Nephron (organoid): Measurements from ENCODE around the gene TM7SF3.
A peak's percentile ranks its signal among the peaks of the same experiment; 100 is the strongest.

Source experiments
- H3K27ac Mint-ChIP-seq, 3 experiments: 2 replicates each; pipeline ENCODE4 v1.8.0; 2020; ENCODE audit warnings: mixed read lengths in 3 of 3, mild to moderate bottlenecking in 2 of 3, moderate library complexity in 1 of 3
- H3K27me3 Mint-ChIP-seq: 2 replicates; pipeline ENCODE4 v1.8.0; 2021; ENCODE audit warnings: low read depth, mild to moderate bottlenecking, moderate library complexity, mixed read lengths
- H3K36me3 Mint-ChIP-seq: 2 replicates; pipeline ENCODE4 v1.8.0; 2020; ENCODE audit warnings: low read depth, mixed read lengths
- H3K4me1 Mint-ChIP-seq: 2 replicates; pipeline ENCODE4 v1.8.0; 2020; ENCODE audit warnings: mixed read lengths
- H3K4me3 Mint-ChIP-seq, 3 experiments: 2 replicates each; pipeline ENCODE4 v1.8.0; 2020; ENCODE audit warnings: mild to moderate bottlenecking in 3 of 3, mixed read lengths in 3 of 3, moderate library complexity in 2 of 3
- H3K9me3 Mint-ChIP-seq: 2 replicates; pipeline ENCODE4 v1.8.0; 2020; ENCODE audit warnings: mixed read lengths
- TF ChIP-seq, protein P1 (sequence below), 3 experiments: fragments of 200-600 bp; sonication (generic); IDR thresholded peaks; one replicate each; pipeline ENCODE4 v1.5.0; 2021; ENCODE audit warnings: antibody characterized with exemption in 3 of 3; ENCODE audit not compliant: unreplicated experiment in 3 of 3

Gene TM7SF3

DNA sequence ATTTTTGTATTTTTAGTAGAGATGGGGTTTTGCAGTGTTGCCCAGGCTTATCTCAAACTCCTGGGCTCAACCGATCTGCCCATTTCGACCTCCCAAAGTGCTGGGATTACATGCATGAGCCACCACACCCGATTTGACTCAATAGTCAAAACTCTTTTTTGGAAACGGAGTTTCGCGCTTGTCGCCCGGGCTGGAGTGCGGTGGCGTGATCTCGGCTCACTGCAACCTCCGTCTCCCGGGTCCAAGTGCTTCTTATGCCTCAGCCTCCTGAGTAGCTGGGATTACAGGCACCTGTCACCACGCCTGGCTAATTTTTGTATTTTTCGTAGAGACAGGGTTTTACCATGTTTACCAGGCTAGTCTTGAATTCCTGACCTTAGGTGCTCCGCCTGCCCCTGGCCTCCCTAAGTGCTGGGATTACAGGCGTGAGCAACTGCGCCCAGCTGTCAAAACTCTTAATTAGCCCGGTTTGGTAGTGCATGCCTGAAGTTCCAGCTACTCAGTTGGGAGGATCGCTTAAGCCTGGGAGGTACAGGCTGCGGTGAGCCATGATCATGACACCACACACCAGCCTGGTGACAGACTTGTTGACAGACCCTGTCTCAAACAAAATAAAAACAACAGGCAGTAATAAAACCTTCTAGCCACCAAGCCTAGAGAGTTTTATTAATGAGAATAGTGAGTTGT, 20.6 kb upstream of the TM7SF3 start:
- Mint-ChIP-seq H3K4me1 (no peaks in the 10 kb centered on the region), H3K27ac (peak overlapping the region in 1 of 3 experiments; percentile 75), H3K27me3 (no peaks in the 10 kb centered on the region), H3K4me3 (no peak overlapping the region), H3K36me3 (peaks cover 62% of the 10 kb centered on the region), H3K9me3 (peaks cover 5% of the 10 kb centered on the region)
- TF ChIP-seq, protein P1, sequence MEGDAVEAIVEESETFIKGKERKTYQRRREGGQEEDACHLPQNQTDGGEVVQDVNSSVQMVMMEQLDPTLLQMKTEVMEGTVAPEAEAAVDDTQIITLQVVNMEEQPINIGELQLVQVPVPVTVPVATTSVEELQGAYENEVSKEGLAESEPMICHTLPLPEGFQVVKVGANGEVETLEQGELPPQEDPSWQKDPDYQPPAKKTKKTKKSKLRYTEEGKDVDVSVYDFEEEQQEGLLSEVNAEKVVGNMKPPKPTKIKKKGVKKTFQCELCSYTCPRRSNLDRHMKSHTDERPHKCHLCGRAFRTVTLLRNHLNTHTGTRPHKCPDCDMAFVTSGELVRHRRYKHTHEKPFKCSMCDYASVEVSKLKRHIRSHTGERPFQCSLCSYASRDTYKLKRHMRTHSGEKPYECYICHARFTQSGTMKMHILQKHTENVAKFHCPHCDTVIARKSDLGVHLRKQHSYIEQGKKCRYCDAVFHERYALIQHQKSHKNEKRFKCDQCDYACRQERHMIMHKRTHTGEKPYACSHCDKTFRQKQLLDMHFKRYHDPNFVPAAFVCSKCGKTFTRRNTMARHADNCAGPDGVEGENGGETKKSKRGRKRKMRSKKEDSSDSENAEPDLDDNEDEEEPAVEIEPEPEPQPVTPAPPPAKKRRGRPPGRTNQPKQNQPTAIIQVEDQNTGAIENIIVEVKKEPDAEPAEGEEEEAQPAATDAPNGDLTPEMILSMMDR (IDR thresholded peaks at IDR 0.05; ENCODE audit: unreplicated experiment in 3 of 3), result no peak

DNA sequence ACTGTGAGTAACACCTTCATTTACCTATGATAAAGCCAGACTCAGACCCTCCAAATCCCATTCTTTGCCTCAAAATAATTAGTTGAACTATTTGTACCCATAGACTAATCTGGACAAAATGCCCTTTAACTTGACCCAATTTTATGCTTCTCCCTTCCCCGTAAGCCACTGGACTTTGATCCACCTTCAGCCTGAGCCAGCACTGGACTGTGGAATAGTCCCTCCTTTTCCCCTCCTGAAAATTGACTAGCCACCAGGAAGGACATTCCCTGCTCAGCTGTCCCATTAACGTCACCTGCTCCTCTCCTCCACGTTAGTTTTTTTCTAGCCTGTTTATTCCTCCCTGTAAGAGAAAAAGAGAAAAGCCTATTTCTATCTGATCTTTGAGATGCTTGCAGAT, 18.5 kb upstream of the TM7SF3 start:
- Mint-ChIP-seq H3K9me3 (no peaks in the 10 kb centered on the region), H3K27me3 (no peaks in the 10 kb centered on the region), H3K27ac (peak overlapping the region in 1 of 3 experiments; percentile 9), H3K36me3 (peaks cover 65% of the 10 kb centered on the region), H3K4me3 (no peak overlapping the region), H3K4me1 (no peaks in the 10 kb centered on the region)
- TF ChIP-seq, protein P1 (IDR thresholded peaks at IDR 0.05; ENCODE audit: unreplicated experiment in 3 of 3), result no peak

DNA sequence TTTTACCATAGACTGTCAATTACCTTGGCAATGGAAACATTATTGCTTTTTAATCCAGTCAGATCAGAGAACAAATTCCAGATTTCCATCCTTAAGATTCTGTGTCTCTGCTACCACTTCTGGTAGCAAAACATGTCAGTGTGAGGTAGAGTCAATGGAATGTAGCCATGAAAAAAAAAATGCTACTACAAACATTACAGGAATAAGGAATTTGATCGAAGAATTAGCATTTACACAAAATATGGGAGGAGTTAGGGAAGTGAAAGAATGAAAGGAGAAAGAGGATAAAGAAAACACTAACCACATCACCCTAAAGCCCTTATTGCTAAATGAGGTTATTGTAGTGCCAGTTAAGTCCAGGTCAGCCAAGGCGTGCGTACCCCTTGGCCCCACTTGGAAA, 17.3 kb upstream of the TM7SF3 start:
- Mint-ChIP-seq H3K27ac (no peak overlapping the region), H3K36me3 (peaks cover 67% of the 10 kb centered on the region), H3K27me3 (no peaks in the 10 kb centered on the region), H3K4me1 (no peaks in the 10 kb centered on the region), H3K4me3 (no peak overlapping the region), H3K9me3 (no peaks in the 10 kb centered on the region)
- TF ChIP-seq, protein P1 (IDR thresholded peaks at IDR 0.05; ENCODE audit: unreplicated experiment in 3 of 3), result no peak

DNA sequence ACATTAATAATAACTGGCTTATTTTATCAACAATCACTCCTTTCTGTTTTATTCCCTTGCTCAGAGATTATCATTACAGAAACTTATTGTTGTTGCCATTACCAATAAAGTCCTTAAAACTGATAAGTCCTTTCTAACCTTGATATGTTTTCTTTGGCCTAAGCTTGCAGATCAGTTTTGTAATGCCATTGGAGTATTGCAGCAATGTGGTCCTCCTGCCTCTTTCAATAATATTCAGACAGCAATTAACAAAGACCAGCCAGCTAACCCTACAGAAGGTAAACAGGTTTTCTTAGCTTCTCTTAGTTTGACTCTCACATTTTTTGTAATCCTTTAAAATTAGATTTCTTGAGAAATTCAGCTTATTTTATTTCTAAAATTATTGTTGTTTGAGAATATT, 12.1 kb upstream of the TM7SF3 start:
- no peak overlapping the region for H3K27ac Mint-ChIP-seq
- H3K4me1 Mint-ChIP-seq, result peaks cover 19% of the 10 kb centered on the region
- TF ChIP-seq, protein P1 (IDR thresholded peaks at IDR 0.05; ENCODE audit: unreplicated experiment in 3 of 3), result no peak
- H3K36me3 Mint-ChIP-seq, result peaks cover 37% of the 10 kb centered on the region
- no peaks in the 10 kb centered on the region for H3K9me3 Mint-ChIP-seq
- H3K4me3 Mint-ChIP-seq, result no peak overlapping the region
- H3K27me3 Mint-ChIP-seq, result peaks cover 3% of the 10 kb centered on the region

DNA sequence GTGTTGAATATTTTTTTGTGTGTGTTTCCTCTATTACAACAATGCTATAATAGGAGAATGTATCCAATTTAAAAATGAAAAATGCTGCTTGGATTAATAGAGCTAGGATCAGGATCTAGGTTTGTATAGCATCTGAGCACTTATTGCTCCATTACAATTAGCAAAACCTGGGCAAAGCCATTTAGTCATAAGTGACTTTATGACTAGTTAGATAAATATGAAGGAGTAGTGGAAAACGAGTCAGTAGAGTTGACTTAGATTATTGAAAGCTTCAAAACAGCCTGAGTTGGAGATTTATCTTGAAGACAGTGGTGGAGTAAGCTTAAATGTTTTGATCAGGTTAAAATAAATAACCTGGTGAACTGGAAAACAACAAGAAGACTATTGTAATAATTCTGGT, 10.9 kb upstream of the TM7SF3 start:
- peaks cover 27% of the 10 kb centered on the region for H3K36me3 Mint-ChIP-seq
- H3K9me3 Mint-ChIP-seq, result no peaks in the 10 kb centered on the region
- TF ChIP-seq, protein P1 (IDR thresholded peaks at IDR 0.05; ENCODE audit: unreplicated experiment in 3 of 3), result no peak
- H3K4me3 Mint-ChIP-seq, result peak overlapping the region in 1 of 3 experiments; percentile 43
- peaks cover 4% of the 10 kb centered on the region for H3K27me3 Mint-ChIP-seq
- peaks cover 19% of the 10 kb centered on the region for H3K4me1 Mint-ChIP-seq
- no peak overlapping the region for H3K27ac Mint-ChIP-seq

DNA sequence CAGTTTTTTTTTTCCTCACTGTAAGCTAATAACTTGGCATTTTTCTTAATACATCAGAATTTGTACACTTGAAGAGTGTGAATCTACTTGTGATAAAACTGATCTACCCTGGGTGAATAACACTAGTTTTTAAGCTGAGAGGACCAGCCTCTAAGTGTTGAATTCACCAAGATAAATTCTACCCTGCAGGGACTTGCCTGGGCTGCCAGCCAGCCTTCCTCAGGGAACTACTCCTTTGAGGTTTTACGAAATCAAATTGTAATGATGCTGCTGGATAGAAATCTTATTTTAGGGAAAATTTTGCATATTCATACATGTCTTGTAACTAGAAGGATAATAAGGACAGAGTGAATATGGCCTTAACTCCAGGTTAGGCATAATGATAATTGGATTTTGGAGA, 10.1 kb upstream of the TM7SF3 start:
- H3K27ac Mint-ChIP-seq, result no peak overlapping the region
- peaks cover 19% of the 10 kb centered on the region for H3K4me1 Mint-ChIP-seq
- H3K27me3 Mint-ChIP-seq, result peaks cover 4% of the 10 kb centered on the region
- H3K4me3 Mint-ChIP-seq, result peak overlapping the region; percentile 70 to 99 (median 92)
- TF ChIP-seq, protein P1 (IDR thresholded peaks at IDR 0.05; ENCODE audit: unreplicated experiment in 3 of 3), result no peak
- peaks cover 19% of the 10 kb centered on the region for H3K36me3 Mint-ChIP-seq
- H3K9me3 Mint-ChIP-seq, result no peaks in the 10 kb centered on the region
